GM23338 (cell line): ENCODE measurements around the gene CDCA7. TPM values are rescaled to one million over a fixed set of nuclear protein-coding genes. Genes with fewer than 3 reads are reported as not detected.

ENCODE experiments used
- ATAC-seq: fragments of 200-7000 bp; cut with Tn5 transposase; 3 replicates; pipeline ENCODE4 v1.9.1; 2020
- DNase-seq: peaks from one replicate; pipeline ENCODE4 v3.0.0-alpha.2; 2015; ENCODE audit warnings: low spot score
- H2AFZ ChIP-seq: fragments of 200-600 bp; sonication (generic); 2 replicates; pipeline ENCODE4 v1.8.0; 2016; ENCODE audit warnings: antibody characterized with exemption, mild to moderate bottlenecking, moderate library complexity
- H3F3A ChIP-seq: fragments of 200-600 bp; sonication (generic); replicated peaks from 2 replicates; pipeline ENCODE4 v1.8.0; 2017; ENCODE audit warnings: antibody characterized with exemption, mixed run types, low read depth
- H3K27ac ChIP-seq: fragments of 200-600 bp; sonication (generic); 2 replicates; pipeline ENCODE4 v1.6.1; 2016; ENCODE audit warnings: low read depth
- H3K27me3 ChIP-seq: fragments of 200-600 bp; sonication (generic); 2 replicates; pipeline ENCODE4 v1.8.0; 2016; ENCODE audit warnings: mild to moderate bottlenecking, mixed run types, moderate library complexity; ENCODE audit not compliant: insufficient read depth
- H3K36me3 ChIP-seq: fragments of 200-600 bp; sonication (generic); 2 replicates; pipeline ENCODE4 v1.8.0; 2016; ENCODE audit warnings: mild to moderate bottlenecking; ENCODE audit not compliant: insufficient read depth
- H3K4me1 ChIP-seq: fragments of 200-600 bp; sonication (generic); 2 replicates; pipeline ENCODE4 v1.8.0; 2016; ENCODE audit warnings: mild to moderate bottlenecking, moderate library complexity; ENCODE audit not compliant: insufficient read depth
- H3K4me2 ChIP-seq: fragments of 200-600 bp; sonication (generic); 2 replicates; pipeline ENCODE4 v1.7.1; 2017; ENCODE audit warnings: mixed run types
- H3K4me3 ChIP-seq: fragments of 200-600 bp; sonication (generic); 2 replicates; pipeline ENCODE4 v1.6.1; 2016; ENCODE audit warnings: mixed run types
- H3K79me2 ChIP-seq: fragments of 200-600 bp; sonication (generic); replicated peaks from 2 replicates; pipeline ENCODE4 v1.8.0; 2017; ENCODE audit warnings: mild to moderate bottlenecking; ENCODE audit not compliant: insufficient read depth
- H3K9me2 ChIP-seq: fragments of 200-600 bp; sonication (generic); 2 replicates; pipeline ENCODE4 v1.8.0; 2017; ENCODE audit not compliant: insufficient read depth
- H4K20me1 ChIP-seq: fragments of 200-600 bp; sonication (generic); replicated peaks from 2 replicates; pipeline ENCODE4 v1.8.0; 2017; ENCODE audit warnings: mild to moderate bottlenecking; ENCODE audit not compliant: insufficient read depth
- H3K27ac Mint-ChIP-seq: 2 replicates; pipeline ENCODE4 v1.8.0; 2020; ENCODE audit warnings: inconsistent platforms, mild to moderate bottlenecking, moderate library complexity, mixed read lengths
- H3K27me3 Mint-ChIP-seq: 3 replicates; pipeline ENCODE4 v1.8.0; 2022; ENCODE audit warnings: low read depth, mild to moderate bottlenecking, moderate library complexity, mixed read lengths, inconsistent platforms; ENCODE audit not compliant: insufficient read depth, poor library complexity
- H3K36me3 Mint-ChIP-seq: 3 replicates; pipeline ENCODE4 v1.8.0; 2021; ENCODE audit warnings: low read depth, mild to moderate bottlenecking, inconsistent platforms, moderate library complexity, mixed read lengths
- H3K4me1 Mint-ChIP-seq: 3 replicates; pipeline ENCODE4 v1.8.0; 2020; ENCODE audit warnings: mild to moderate bottlenecking, inconsistent platforms, mixed read lengths
- H3K4me3 Mint-ChIP-seq: 3 replicates; pipeline ENCODE4 v1.8.0; 2021; ENCODE audit warnings: moderate library complexity, mild to moderate bottlenecking, inconsistent platforms, mixed read lengths
- H3K9me3 Mint-ChIP-seq: 3 replicates; pipeline ENCODE4 v1.8.0; 2020; ENCODE audit warnings: moderate library complexity, mild to moderate bottlenecking, inconsistent platforms, mixed read lengths
- CREB1 ChIP-seq: fragments of 250-450 bp; sonication (Bioruptor Pico); IDR thresholded peaks from 2 replicates; pipeline ENCODE4 v1.5.0; 2020; ENCODE audit warnings: low read depth, mild to moderate bottlenecking, moderate library complexity
- EZH2 ChIP-seq: fragments of 200-600 bp; sonication (generic); IDR thresholded peaks from one replicate; pipeline ENCODE4 v1.8.0; 2017; ENCODE audit warnings: antibody characterized with exemption, mild to moderate bottlenecking, low read depth; ENCODE audit not compliant: unreplicated experiment
- EZH2phosphoT487 ChIP-seq: fragments of 200-600 bp; sonication (generic); IDR thresholded peaks from one replicate; pipeline ENCODE4 v1.8.1; 2018; ENCODE audit warnings: antibody characterized with exemption; ENCODE audit not compliant: unreplicated experiment
- JUNB ChIP-seq: IDR thresholded peaks from one replicate; pipeline ENCODE4 v1.6.1; 2016; ENCODE audit warnings: antibody characterized with exemption; ENCODE audit not compliant: unreplicated experiment
- NANOG ChIP-seq: IDR thresholded peaks from 2 replicates; pipeline ENCODE4 v1.6.1; 2016; ENCODE audit warnings: antibody characterized with exemption, borderline replicate concordance
- POLR2AphosphoS5 ChIP-seq: IDR thresholded peaks from 2 replicates; pipeline ENCODE4 v1.6.1; 2016; ENCODE audit warnings: antibody characterized with exemption, low read depth
- STAT1 ChIP-seq: IDR thresholded peaks from one replicate; pipeline ENCODE4 v1.6.1; 2016; ENCODE audit warnings: antibody characterized with exemption; ENCODE audit not compliant: unreplicated experiment
- ZNF114 ChIP-seq: fragments of 250-450 bp; sonication (Bioruptor Pico); IDR thresholded peaks from 2 replicates; pipeline ENCODE4 v1.5.0; 2020; ENCODE audit warnings: mild to moderate bottlenecking, moderate library complexity
- ZNF331 ChIP-seq: fragments of 250-450 bp; sonication (Bioruptor Pico); IDR thresholded peaks from 2 replicates; pipeline ENCODE4 v1.5.0; 2020; ENCODE audit warnings: low read depth, mild to moderate bottlenecking, moderate library complexity
- polyA plus RNA-seq: library from polyadenylated mRNA; unstranded; fragments of >200 nt; fragmentation: Nextera tagmentation; extraction: Ambion mirVana; gene quantifications from 2 replicates; pipeline ENCODE4 v1.2.1, GENCODE V29; 2016
- total RNA-seq: library from RNA; depleted of rRNA; stranded (reverse); fragments of >200 nt; shearing (Covaris generic); gene quantifications from 2 replicates; pipeline ENCODE4 v1.2.3, GENCODE V29; 2014
- TF ChIP-seq, protein P1 (sequence below): IDR thresholded peaks from 2 replicates; pipeline ENCODE4 v1.6.1; 2016; ENCODE audit warnings: antibody characterized with exemption
- TF ChIP-seq, protein P2 (sequence below), 2 experiments: fragments of 200-600 bp in 1 of 2; sonication (generic) in 1 of 2; conservative IDR thresholded peaks; 2 replicates each; pipeline versions ENCODE4 v1.5.1 to v1.6.1; 2016 to 2017; ENCODE audit warnings: antibody characterized with exemption in 2 of 2, low read depth in 2 of 2, mild to moderate bottlenecking in 2 of 2, moderate library complexity in 1 of 2
- TF ChIP-seq, protein P3 (sequence below): IDR thresholded peaks from one replicate; pipeline ENCODE4 v1.6.1; 2018; ENCODE audit warnings: antibody characterized with exemption; ENCODE audit not compliant: unreplicated experiment

CDCA7 gene
- total and polyA plus RNA-seq, 2 experiments from 2014 or later, result 63.7 to 95.5 TPM

DNA sequence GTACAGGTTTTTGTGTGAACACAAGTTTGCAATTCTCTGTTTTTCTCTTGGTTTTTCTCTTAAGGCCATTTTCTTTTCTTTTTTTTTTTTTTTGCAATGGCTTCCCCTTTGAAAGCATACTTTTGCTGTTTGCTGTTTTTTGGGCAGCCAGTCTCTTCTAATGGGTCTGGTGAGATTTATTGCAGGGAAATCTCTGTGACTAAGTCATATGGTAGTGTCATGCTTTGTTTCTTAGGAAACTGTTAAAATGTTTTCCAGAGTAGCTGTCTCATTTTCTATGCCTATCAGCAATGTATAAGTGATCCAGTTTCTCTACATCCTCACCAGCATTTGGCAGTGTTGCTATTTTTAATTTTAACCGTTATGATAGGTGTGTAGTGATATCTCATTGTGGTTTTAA lies 27.9 kb upstream of the CDCA7 start:
- H3K4me1 Mint-ChIP-seq, result no peaks in the 10 kb centered on the region
- Histone ChIP-seq H3K27me3 (no peaks in the 10 kb centered on the region), H3K36me3 (peaks cover 4% of the 10 kb centered on the region; the same call in 1 of the 2 replicates), H3K4me1 (no peaks in the 10 kb centered on the region), H3K4me3 (no peak overlapping the region), H3K4me2 (no peak overlapping the region), H3K79me2 (no peaks in the 10 kb centered on the region), H2AFZ (no peak overlapping the region), H4K20me1 (no peaks in the 10 kb centered on the region), H3K9me2 (no peaks in the 10 kb centered on the region), H3K27ac (no peak overlapping the region), H3F3A (no peaks in the 10 kb centered on the region)
- H3K36me3 Mint-ChIP-seq, result peaks cover 24% of the 10 kb centered on the region
- no peak overlapping the region for H3K4me3 Mint-ChIP-seq
- ATAC-seq (no peak), DNase-seq (no peak)
- H3K27ac Mint-ChIP-seq, result no peak overlapping the region
- no peak for TF ChIP-seq CREB1 (CRISPR knock-in tag)
- H3K27me3 Mint-ChIP-seq, result no peaks in the 10 kb centered on the region
- H3K9me3 Mint-ChIP-seq, result peaks cover 50% of the 10 kb centered on the region

DNA sequence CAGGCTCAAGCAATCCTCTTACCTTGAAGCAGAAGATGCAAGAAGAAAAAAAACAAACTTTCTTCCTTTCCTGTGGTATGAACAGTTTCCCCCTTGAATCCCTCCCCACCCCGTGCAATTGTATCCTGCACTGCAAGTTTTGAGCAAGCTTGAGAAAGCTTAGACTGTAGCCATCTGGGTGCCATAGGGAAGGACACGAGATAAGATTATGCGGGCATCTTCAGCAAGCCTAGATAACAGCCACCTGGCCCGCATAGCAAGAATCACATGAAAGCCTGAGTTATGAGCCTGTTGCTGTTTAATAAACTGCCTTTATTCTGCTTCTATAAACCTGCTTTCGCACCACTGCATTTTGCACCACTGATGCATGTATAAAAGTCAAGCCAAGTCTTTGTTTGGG lies 27.3 kb upstream of the CDCA7 start:
- Histone ChIP-seq H3K4me3 (no peak overlapping the region), H3K4me2 (no peak overlapping the region), H3F3A (no peaks in the 10 kb centered on the region), H3K27ac (no peak overlapping the region), H3K79me2 (no peaks in the 10 kb centered on the region), H4K20me1 (no peaks in the 10 kb centered on the region), H3K27me3 (no peaks in the 10 kb centered on the region), H3K9me2 (no peaks in the 10 kb centered on the region), H2AFZ (no peak overlapping the region), H3K4me1 (no peaks in the 10 kb centered on the region), H3K36me3 (peaks cover 4% of the 10 kb centered on the region; the same call in 1 of the 2 replicates)
- peaks cover 55% of the 10 kb centered on the region for H3K9me3 Mint-ChIP-seq
- H3K4me3 Mint-ChIP-seq, result no peak overlapping the region
- H3K4me1 Mint-ChIP-seq, result no peaks in the 10 kb centered on the region
- no peak overlapping the region for H3K27ac Mint-ChIP-seq
- H3K36me3 Mint-ChIP-seq, result peaks cover 24% of the 10 kb centered on the region
- ATAC-seq (no peak), DNase-seq (no peak)
- no peaks in the 10 kb centered on the region for H3K27me3 Mint-ChIP-seq
- TF ChIP-seq, protein P1, sequence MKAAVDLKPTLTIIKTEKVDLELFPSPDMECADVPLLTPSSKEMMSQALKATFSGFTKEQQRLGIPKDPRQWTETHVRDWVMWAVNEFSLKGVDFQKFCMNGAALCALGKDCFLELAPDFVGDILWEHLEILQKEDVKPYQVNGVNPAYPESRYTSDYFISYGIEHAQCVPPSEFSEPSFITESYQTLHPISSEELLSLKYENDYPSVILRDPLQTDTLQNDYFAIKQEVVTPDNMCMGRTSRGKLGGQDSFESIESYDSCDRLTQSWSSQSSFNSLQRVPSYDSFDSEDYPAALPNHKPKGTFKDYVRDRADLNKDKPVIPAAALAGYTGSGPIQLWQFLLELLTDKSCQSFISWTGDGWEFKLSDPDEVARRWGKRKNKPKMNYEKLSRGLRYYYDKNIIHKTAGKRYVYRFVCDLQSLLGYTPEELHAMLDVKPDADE, result no peak
- TF ChIP-seq NANOG, result no peak
- no peak for TF ChIP-seq CREB1 (CRISPR knock-in tag)
- TF ChIP-seq, protein P2, sequence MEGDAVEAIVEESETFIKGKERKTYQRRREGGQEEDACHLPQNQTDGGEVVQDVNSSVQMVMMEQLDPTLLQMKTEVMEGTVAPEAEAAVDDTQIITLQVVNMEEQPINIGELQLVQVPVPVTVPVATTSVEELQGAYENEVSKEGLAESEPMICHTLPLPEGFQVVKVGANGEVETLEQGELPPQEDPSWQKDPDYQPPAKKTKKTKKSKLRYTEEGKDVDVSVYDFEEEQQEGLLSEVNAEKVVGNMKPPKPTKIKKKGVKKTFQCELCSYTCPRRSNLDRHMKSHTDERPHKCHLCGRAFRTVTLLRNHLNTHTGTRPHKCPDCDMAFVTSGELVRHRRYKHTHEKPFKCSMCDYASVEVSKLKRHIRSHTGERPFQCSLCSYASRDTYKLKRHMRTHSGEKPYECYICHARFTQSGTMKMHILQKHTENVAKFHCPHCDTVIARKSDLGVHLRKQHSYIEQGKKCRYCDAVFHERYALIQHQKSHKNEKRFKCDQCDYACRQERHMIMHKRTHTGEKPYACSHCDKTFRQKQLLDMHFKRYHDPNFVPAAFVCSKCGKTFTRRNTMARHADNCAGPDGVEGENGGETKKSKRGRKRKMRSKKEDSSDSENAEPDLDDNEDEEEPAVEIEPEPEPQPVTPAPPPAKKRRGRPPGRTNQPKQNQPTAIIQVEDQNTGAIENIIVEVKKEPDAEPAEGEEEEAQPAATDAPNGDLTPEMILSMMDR (conservative IDR thresholded peaks at IDR 0.05; ENCODE audit: low read depth in 2 of 2), result no peak
- TF ChIP-seq POLR2AphosphoS5, result no peak
- no peak for TF ChIP-seq JUNB
- TF ChIP-seq EZH2, result no peak
- no peak for TF ChIP-seq ZNF114
- TF ChIP-seq ZNF331 (CRISPR knock-in tag), result no peak
- TF ChIP-seq EZH2phosphoT487, result no peak
- no peak for TF ChIP-seq STAT1
- TF ChIP-seq, protein P3, sequence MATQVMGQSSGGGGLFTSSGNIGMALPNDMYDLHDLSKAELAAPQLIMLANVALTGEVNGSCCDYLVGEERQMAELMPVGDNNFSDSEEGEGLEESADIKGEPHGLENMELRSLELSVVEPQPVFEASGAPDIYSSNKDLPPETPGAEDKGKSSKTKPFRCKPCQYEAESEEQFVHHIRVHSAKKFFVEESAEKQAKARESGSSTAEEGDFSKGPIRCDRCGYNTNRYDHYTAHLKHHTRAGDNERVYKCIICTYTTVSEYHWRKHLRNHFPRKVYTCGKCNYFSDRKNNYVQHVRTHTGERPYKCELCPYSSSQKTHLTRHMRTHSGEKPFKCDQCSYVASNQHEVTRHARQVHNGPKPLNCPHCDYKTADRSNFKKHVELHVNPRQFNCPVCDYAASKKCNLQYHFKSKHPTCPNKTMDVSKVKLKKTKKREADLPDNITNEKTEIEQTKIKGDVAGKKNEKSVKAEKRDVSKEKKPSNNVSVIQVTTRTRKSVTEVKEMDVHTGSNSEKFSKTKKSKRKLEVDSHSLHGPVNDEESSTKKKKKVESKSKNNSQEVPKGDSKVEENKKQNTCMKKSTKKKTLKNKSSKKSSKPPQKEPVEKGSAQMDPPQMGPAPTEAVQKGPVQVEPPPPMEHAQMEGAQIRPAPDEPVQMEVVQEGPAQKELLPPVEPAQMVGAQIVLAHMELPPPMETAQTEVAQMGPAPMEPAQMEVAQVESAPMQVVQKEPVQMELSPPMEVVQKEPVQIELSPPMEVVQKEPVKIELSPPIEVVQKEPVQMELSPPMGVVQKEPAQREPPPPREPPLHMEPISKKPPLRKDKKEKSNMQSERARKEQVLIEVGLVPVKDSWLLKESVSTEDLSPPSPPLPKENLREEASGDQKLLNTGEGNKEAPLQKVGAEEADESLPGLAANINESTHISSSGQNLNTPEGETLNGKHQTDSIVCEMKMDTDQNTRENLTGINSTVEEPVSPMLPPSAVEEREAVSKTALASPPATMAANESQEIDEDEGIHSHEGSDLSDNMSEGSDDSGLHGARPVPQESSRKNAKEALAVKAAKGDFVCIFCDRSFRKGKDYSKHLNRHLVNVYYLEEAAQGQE, result no peak
